HG02981 (cell line): ENCODE measurements around the gene LELP1.
"Not testable (repeated sequence)": the region's sequence is repeated elsewhere in the genome, so short reads cannot be mapped to it uniquely, and the experiment has no call there.

Experiments used
- ATAC-seq: cut with Tn5 transposase; IDR thresholded peaks from one replicate; pipeline ENCODE4 v1.9.1; 2021; ENCODE audit warnings: mild to moderate bottlenecking, moderate library complexity; ENCODE audit not compliant: unreplicated experiment

LELP1 gene

DNA sequence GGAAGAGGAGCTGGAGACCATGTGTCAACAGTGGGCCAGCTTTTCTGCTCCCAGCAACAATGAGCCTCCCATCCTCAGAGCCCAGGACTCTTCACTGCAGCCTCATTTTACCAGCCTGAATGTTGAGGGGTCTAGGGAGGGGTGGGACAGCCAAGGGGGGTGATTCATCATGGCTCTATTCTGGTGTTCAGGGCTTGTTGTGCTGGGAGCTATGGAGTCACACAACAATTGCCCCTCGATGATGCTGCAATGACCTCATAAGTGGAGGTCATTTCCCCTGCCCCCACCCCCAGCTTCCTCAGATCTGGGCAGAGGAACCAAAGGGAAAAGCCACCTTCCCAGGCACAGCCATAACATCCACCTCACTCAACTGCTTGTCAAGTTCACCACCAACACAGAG lies at the start of gene LELP1:
Gene LELP1, plus strand, starts transcription at position 301 of the 400 bp plus-strand sequence. CDS start 1,278 bp downstream, outside the sequence.
- no peak for ATAC-seq

DNA sequence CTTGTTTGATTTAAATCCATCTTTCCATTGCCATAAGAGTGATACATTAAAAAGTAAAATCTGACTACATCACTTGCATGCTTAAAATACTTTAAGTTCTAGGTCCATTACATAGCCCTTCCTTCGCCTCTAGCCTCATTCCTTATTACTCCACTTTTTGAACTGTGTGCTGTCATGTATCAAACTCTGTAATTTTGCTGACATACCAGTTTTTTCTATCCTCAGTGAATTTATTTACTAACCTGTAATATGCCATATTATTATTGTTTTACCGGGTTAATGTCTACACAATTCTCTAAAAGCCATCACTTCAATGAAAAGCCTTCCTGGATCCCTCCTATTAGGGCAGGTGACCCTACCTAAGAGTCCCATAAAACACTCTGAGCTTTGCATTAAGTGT lies 47.7 kb upstream of the LELP1 start:
- ATAC-seq: no peak

- ATAC-seq: no peak
Observed at GRCh38 chr1:153168686-153169085, 34.5 kb upstream of the LELP1 start.

DNA sequence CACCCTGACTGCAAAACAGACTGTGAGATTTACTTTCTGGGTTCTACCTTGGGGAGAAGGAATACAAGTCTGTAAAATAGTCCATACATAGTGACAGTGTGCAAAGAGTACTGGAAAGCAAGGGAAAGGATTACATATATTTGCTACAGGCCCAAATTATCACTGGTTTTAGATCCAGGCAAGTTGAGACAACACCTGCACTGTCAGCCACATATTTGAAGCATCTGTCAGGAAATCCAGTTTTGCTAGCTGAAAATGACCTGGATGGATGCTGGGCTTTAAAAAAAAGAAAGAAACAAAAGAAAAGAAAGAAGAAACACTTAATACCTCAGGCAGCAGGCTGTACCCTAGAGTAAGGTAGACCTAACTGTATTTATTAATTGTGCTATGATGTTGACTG lies 28.6 kb upstream of the LELP1 start:
- no peak for ATAC-seq

DNA sequence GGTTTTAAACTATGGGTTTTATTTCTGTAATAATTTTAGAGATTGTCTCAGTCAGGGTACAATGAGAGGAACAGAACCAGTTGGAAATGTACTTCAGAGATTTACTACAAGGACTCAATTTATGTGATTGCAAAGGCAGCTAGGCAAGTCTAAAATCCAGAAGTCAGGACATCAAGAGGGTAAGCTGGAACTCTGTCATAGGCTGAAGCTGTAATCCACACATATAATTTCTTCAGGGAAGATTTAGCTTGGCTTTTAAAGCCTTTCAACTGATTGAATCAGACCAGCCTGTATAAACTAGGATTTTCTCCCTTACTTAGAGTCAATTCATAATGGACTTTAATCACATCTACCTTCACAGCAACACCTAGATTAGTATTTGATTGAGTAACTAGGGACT lies 24.3 kb upstream of the LELP1 start:
- ATAC-seq: no peak

DNA sequence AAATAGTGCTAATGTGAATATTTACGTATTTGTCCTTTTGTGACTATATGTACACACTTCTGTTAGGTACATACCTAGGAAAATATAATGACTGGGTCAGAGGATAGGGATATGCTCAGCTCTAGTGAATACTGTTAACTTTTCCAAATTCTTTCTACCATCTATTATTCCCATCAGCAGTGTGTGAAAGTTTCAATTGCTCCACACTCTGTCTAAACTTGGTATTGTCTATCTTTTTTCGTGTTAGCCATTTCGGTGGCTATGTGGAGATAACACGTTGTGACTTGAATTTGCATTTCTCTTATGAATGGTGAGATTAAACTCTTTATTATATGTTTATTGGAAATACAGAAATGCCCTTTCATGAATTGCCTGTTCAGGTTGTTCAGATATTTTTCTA lies 22.7 kb upstream of the LELP1 start:
- no peak for ATAC-seq

GRCh38 chr1:153188301-153188700 lies 14.9 kb upstream of the LELP1 start:
- not testable (repeated sequence) for ATAC-seq

DNA sequence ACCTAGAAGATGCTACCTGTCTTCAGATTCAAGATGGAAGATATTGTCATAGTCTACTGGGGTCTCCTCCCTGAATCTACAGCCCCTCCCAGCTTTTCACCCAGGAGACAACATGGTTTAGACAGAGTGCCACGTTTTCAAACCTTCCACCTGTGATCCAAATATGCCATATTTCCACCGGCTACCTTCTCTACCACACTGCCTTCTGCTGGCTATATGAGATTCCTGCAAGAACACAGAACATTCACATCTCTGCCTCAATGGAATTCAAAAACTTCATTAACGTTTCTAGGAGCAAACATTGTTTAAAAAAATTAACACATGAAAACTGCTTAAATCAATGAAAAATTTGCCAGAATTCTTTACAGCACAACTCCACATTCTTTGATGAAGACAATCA lies 12.9 kb upstream of the LELP1 start:
- ATAC-seq: no peak

DNA sequence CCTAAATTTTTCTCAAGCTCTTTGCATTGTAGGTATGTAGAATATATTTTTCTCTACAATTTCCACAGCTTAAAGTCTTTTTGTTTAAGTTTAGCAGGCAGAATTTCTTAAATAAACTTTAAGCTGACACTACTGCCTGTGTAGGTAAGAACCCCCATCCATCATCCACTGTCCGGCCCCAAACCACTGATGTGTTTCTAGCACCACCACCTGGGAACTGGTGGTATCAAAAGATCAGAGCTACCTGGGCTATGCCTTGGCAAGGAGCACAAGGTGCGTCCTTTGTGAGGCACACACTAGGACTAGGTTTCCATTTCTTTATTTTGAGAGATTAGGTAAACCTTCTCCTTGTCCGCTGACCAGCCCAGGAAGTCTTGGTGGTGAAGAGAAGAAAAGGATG lies 10.5 kb upstream of the LELP1 start:
- ATAC-seq: no peak

- no peak for ATAC-seq
Observed at GRCh38 chr1:153194331-153195050, 8.7 kb upstream of the LELP1 start.

DNA sequence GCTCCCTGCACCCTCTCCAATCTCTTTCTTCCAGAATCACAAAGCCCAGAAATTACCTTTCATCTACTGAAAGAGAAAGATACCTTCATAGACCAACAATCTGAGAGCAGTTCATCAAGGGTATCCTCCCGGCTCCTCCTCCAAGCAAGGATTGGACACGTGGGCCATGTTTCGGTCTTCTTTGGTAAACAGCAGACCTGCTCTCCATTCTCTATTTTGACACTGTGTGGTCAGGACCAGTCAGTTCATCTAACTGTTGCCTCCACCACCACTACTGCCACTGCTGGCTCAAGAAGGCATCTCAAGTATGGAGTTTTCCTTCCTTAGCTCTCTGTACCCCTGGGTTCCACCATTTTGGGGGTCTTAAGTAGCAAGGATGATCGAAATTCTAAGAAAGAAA lies 8.0 kb upstream of the LELP1 start:
- ATAC-seq: no peak

DNA sequence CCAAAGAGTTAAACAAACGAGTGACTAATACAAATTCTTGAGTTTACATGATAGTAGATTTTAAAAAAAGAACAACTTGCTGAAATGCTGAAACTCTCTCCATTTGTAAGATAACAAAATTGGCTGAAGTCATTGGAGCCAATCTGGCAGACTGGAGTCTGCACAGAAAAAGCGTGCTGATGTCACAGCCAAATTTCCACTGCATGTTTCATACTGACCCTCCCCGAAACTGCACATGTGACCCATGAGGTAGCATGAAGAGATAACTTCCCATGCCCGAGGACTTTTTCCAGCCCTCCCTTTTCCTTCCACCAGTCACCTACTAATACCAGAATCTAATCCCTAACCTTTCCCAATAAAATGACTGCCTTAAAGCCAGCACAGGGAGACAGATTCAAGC lies 1.2 kb upstream of the LELP1 start:
- ATAC-seq: no peak

GRCh38 chr1:153206631-153207030 lies 3.4 kb downstream of the LELP1 start:
- no peak for ATAC-seq

- no peak for ATAC-seq
Observed at GRCh38 chr1:153210206-153210605, 7.0 kb downstream of the LELP1 start.

GRCh38 chr1:153212201-153212600 lies 9.0 kb downstream of the LELP1 start:
- no peak for ATAC-seq

GRCh38 chr1:153213519-153213918 lies 10.3 kb downstream of the LELP1 start:
- no peak for ATAC-seq

DNA sequence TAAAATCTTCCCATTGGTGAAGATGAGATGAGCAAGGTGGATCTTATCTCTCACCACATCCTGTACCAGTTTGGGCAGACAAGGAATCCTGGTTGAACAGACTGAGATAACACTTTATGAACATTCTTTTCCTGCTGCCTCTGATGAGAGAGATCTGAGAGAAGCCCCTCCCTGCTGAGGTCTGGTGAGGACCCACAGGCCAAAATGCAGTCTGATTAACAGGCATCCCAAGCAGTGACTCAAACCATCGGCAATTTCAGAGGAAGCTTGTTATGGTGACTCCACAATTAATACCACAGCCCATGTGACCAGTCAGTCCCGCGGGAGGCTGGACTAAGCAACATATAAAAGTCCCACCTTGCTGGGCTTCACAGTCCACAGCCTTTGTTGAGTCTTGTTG lies 14.0 kb downstream of the LELP1 start, which contains the start of gene PRR9:
Gene PRR9, plus strand, starts transcription at position 373 of the 400 bp plus-strand sequence. CDS start 561 bp downstream, outside the sequence.
- no peak for ATAC-seq

DNA sequence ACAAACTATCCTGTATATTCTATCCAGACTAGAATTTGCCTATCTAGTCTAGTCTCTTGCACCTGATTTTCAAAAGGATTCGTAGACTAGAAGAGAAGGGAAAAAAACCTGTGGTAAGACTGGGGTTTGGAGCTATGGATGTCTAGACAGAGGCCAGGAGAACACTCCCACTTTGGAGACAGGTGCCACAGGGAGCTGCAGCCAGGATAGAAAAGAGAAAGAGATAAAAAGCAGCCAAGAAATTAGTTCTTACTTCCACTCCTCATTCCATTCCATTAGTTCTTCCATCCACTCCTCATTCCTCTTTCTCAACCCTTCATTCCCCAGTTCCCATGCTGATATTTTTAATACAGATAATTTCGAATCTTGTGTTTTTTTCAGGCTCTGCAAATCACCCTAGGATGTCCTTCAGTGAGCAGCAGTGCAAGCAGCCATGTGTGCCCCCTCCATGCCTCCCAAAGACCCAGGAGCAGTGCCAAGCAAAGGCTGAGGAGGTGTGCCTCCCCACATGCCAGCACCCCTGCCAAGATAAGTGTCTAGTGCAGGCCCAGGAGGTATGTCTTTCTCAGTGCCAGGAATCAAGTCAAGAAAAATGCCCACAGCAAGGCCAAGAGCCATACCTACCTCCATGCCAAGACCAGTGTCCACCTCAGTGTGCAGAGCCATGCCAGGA lies 14.7 kb downstream of the LELP1 start:
- no peak for ATAC-seq

GRCh38 chr1:153220606-153221303 lies 17.5 kb downstream of the LELP1 start:
- ATAC-seq: no peak

DNA sequence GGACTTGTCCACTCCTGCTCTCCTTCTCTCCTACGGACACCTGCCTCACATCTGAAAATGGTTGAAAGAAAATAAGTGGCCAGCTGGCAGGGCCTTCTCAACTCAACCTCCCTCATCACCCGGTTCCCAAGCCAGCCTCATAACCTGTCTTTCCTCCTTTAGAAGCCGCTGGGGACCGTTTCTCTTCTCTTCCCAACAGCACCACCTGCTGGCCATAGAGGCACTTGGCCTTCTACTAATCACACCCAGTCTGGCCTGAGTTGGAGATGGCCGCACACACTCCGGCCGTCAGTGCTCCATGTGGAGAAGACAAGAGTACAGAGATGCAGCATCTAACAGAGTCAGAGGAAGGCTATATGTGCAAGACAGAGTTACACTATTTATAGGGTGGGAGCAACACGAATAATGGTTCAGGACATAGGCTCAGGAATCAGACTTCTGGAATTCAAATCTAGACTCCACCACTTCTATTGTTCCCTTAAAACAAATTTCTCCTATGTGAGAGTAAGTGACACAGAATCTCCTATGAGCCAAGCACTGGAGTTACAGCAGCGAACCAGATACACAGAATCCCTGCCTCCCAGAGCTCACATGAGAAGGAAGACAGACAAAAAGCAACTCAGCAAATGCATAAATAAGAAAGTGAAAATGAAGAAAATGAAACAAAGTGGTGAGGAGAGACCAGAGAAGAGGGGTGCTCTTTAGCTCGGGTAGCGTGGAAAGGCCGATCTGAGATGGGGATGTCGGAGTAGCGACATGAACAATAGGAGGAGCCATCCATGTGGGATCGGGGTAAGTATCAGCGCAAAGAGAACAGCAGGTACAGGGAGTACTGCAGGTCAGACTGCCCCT lies 20.0 kb downstream of the LELP1 start:
- peak; percentile 85 for ATAC-seq

GRCh38 chr1:153227810-153228209 lies 24.6 kb downstream of the LELP1 start:
- ATAC-seq: no peak
